CD14-positive monocyte (primary cell): Measurements from ENCODE around the gene NUMB. TPM values are rescaled to one million over a fixed set of nuclear protein-coding genes. Genes with fewer than 3 reads are reported as not detected.

ENCODE experiments used
- DNase-seq, 3 donors: peaks; one replicate each; pipeline ENCODE4 v3.0.0-alpha.2; 2011 to 2022
- H2AFZ ChIP-seq: 2 replicates; pipeline ENCODE4 v1.6.0; 2012; ENCODE audit warnings: mild to moderate bottlenecking, low read depth, low read length, inconsistent platforms; ENCODE audit not compliant: insufficient read depth, poor library complexity, severe bottlenecking
- H3K27ac ChIP-seq, 2 donors: 1 replicate in 1 of 2; 2 replicates in 1 of 2; pipeline ENCODE4 v1.5.1; 2012 to 2013; ENCODE audit warnings: low read length in 2 of 2, control low read depth in 1 of 2, inconsistent platforms in 1 of 2, low read depth in 1 of 2, mild to moderate bottlenecking in 1 of 2
- H3K27me3 ChIP-seq, 2 donors: one replicate each; pipeline versions ENCODE4 v1.6.0 to v1.6.1; 2011 to 2013; ENCODE audit warnings: low read length in 2 of 2; ENCODE audit not compliant: control insufficient read depth in 2 of 2, insufficient read depth in 2 of 2
- H3K36me3 ChIP-seq, 2 donors: replicated peaks in 1 of 2; 1 replicate in 1 of 2; 2 replicates in 1 of 2; pipeline versions ENCODE4 v1.5.1 to v1.6.1; 2012 to 2013; ENCODE audit warnings: low read length in 2 of 2, control low read depth in 1 of 2, inconsistent platforms in 1 of 2, mild to moderate bottlenecking in 1 of 2; ENCODE audit not compliant: insufficient read depth in 2 of 2, control insufficient read depth in 1 of 2
- H3K4me1 ChIP-seq, 2 donors: 1 replicate in 1 of 2; 2 replicates in 1 of 2; pipeline versions ENCODE4 v1.5.1 to v1.6.1; 2012 to 2013; ENCODE audit warnings: low read length in 2 of 2, control low read depth in 1 of 2, inconsistent platforms in 1 of 2, mild to moderate bottlenecking in 1 of 2, moderate library complexity in 1 of 2; ENCODE audit not compliant: insufficient read depth in 2 of 2, control insufficient read depth in 1 of 2
- H3K4me2 ChIP-seq: replicated peaks from 2 replicates; pipeline ENCODE3; 2012; ENCODE audit warnings: low read length, moderate library complexity, mild to moderate bottlenecking; ENCODE audit not compliant: poor library complexity, severe bottlenecking; ENCODE audit errors: extremely low read depth
- H3K4me3 ChIP-seq, 3 experiments: fragments of 200-600 bp in 1 of 3; sonication (generic) in 1 of 3; replicated peaks in 1 of 3; 1 replicate in 2 of 3; 2 replicates in 1 of 3; pipeline ENCODE4 v1.5.1; 2011 to 2013; ENCODE audit warnings: low read length in 3 of 3, mild to moderate bottlenecking in 3 of 3, control low read depth in 2 of 3, low read depth in 2 of 3, inconsistent platforms in 1 of 3, moderate library complexity in 1 of 3
- H3K79me2 ChIP-seq: 2 replicates; pipeline ENCODE4 v1.6.0; 2012; ENCODE audit warnings: mild to moderate bottlenecking, control low read depth, inconsistent platforms, low read length, moderate library complexity; ENCODE audit not compliant: insufficient read depth
- H3K9ac ChIP-seq: 2 replicates; pipeline ENCODE4 v1.6.0; 2017; ENCODE audit warnings: low read length, mild to moderate bottlenecking; ENCODE audit not compliant: insufficient read depth, poor library complexity, severe bottlenecking
- H3K9me3 ChIP-seq, 2 donors: replicated peaks in 1 of 2; 1 replicate in 1 of 2; 2 replicates in 1 of 2; pipeline versions ENCODE4 v1.5.1 to v1.6.1; 2012 to 2013; ENCODE audit warnings: low read length in 2 of 2, control low read depth in 1 of 2; ENCODE audit not compliant: control insufficient read depth in 1 of 2, insufficient read depth in 1 of 2
- H4K20me1 ChIP-seq: 2 replicates; pipeline ENCODE4 v1.6.0; 2012; ENCODE audit warnings: mild to moderate bottlenecking, low read length, control low read depth, moderate library complexity; ENCODE audit not compliant: insufficient read depth
- H3K27ac Mint-ChIP-seq, 7 donors: one replicate each; pipeline ENCODE4 v1.8.0; 2020; ENCODE audit warnings: mild to moderate bottlenecking in 7 of 7, mixed read lengths in 7 of 7, moderate library complexity in 6 of 7, inconsistent platforms in 2 of 7
- H3K27me3 Mint-ChIP-seq, 3 donors: one replicate each; pipeline ENCODE4 v1.8.0; 2021 to 2022; ENCODE audit warnings: low read depth in 3 of 3, mild to moderate bottlenecking in 3 of 3, mixed read lengths in 3 of 3, moderate library complexity in 3 of 3, inconsistent platforms in 1 of 3
- H3K36me3 Mint-ChIP-seq, 2 donors: one replicate each; pipeline ENCODE4 v1.8.0; 2020; ENCODE audit warnings: mixed read lengths in 2 of 2, inconsistent platforms in 1 of 2, mild to moderate bottlenecking in 1 of 2
- H3K4me1 Mint-ChIP-seq: one replicate; pipeline ENCODE4 v1.8.0; 2020; ENCODE audit warnings: mild to moderate bottlenecking, mixed read lengths
- H3K4me3 Mint-ChIP-seq, 2 donors: one replicate each; pipeline ENCODE4 v1.8.0; 2020; ENCODE audit warnings: mild to moderate bottlenecking in 2 of 2, mixed read lengths in 2 of 2, moderate library complexity in 1 of 2
- H3K9me3 Mint-ChIP-seq, 7 donors: one replicate each; pipeline ENCODE4 v1.8.0; 2020 to 2022; ENCODE audit warnings: mixed read lengths in 7 of 7, mild to moderate bottlenecking in 6 of 7, moderate library complexity in 6 of 7, inconsistent platforms in 2 of 7
- WGBS: methylation state at CpG from one replicate; pipeline ENCODE4 v1.1.5; 2013; ENCODE audit warnings: missing lambda C conversion rate; ENCODE audit not compliant: insufficient coverage; 5-methylcytosine and 5-hydroxymethylcytosine counted together
- intact Hi-C, 2 donors: fragments of 100-400 bp; cut with micrococcal nuclease; formaldehyde crosslinking; loops; one replicate each; pipeline versions ENCODE4 v1.15.0 to v1.15.1; 2023
- polyA plus RNA-seq, 3 donors: library from polyadenylated mRNA; depleted of rRNA in 1 of 3; unstranded in 2 of 3; stranded (reverse) in 1 of 3; fragments of 300-500 nt in 2 of 3; fragments of >200 nt in 1 of 3; fragmentation: Illumina TruSeq in 2 of 3; gene quantifications; 1 replicate in 2 of 3; 2 replicates in 1 of 3; pipeline ENCODE4 v1.2.3, GENCODE V29; 2012 to 2021
- TF ChIP-seq, protein P1 (sequence below): fragments of 200-600 bp; IDR thresholded peaks from one replicate; pipeline ENCODE4 v1.8.0; 2022; ENCODE audit warnings: antibody characterized with exemption, mild to moderate bottlenecking

Gene NUMB
- polyA plus RNA-seq, 3 donors = 83.4 to 223 (median 126) TPM

DNA sequence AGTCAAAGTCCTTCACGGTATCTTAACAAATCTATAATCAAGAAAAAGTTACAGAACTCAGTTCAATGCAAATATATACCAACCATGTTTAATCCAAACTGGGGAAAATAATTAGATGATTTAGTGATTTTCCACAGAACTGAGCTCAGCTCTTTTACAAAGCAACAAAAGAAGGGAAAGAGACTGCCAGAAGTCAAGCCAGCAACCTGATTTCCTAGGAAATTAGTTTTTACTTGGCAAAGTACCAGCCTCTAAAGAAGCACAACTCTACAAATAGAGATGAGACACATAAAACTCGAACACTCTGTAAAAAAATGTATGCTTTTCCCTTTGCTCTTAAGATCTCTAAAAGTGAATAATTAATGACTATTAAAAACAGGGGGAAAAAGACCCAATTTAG is 19.4 kb downstream of the NUMB start:
- H3K4me1 ChIP-seq = no peaks in the 10 kb centered on the region
- peaks cover 0 to 4% of the 10 kb centered on the region in 2 donors for H3K36me3 ChIP-seq
- no peak overlapping the region for H3K4me2 ChIP-seq
- H3K27me3 ChIP-seq = no peaks in the 10 kb centered on the region
- H3K4me1 Mint-ChIP-seq = peaks cover 12% of the 10 kb centered on the region
- H3K9me3 Mint-ChIP-seq = no peaks in the 10 kb centered on the region
- TF ChIP-seq, protein P1, sequence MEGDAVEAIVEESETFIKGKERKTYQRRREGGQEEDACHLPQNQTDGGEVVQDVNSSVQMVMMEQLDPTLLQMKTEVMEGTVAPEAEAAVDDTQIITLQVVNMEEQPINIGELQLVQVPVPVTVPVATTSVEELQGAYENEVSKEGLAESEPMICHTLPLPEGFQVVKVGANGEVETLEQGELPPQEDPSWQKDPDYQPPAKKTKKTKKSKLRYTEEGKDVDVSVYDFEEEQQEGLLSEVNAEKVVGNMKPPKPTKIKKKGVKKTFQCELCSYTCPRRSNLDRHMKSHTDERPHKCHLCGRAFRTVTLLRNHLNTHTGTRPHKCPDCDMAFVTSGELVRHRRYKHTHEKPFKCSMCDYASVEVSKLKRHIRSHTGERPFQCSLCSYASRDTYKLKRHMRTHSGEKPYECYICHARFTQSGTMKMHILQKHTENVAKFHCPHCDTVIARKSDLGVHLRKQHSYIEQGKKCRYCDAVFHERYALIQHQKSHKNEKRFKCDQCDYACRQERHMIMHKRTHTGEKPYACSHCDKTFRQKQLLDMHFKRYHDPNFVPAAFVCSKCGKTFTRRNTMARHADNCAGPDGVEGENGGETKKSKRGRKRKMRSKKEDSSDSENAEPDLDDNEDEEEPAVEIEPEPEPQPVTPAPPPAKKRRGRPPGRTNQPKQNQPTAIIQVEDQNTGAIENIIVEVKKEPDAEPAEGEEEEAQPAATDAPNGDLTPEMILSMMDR = no peak
- no peaks in the 10 kb centered on the region for H3K27me3 Mint-ChIP-seq
- peaks cover 100% of the 10 kb centered on the region for H4K20me1 ChIP-seq
- no peaks in the 10 kb centered on the region for H3K9me3 ChIP-seq
- no peak overlapping the region for H3K27ac Mint-ChIP-seq
- no peak overlapping the region for H3K4me3 ChIP-seq
- H2AFZ ChIP-seq = no peak overlapping the region
- H3K36me3 Mint-ChIP-seq = peaks cover 9 to 22% of the 10 kb centered on the region in 2 donors
- H3K4me3 Mint-ChIP-seq = no peak overlapping the region
- WGBS = no CpG with 5 or more reads among the region's 2 CpGs
- no peak overlapping the region for H3K9ac ChIP-seq
- H3K79me2 ChIP-seq = peaks cover 99% of the 10 kb centered on the region
- DNase-seq = no peak
- intact Hi-C loops = no loop called here
- no peak overlapping the region for H3K27ac ChIP-seq

DNA sequence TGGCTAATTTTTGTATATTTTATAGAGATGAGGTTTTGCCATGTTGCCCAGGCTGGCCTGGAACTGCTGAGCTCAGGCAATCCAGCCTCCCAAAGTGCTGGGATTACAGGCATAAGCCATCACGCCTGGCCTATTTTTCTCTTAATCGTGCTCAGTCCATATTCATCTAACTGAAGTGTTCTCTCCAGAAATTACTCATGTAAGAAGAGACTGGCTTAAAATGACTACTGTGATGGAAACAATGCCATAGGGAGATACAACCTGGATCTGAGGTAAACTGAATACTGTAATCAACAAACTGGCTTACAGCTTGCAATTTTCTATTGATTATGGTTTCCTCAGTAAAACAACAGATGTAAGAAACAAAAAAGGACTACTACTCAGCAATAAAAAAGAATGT is 21.1 kb downstream of the NUMB start:
- intact Hi-C loops = no loop called here
- Histone ChIP-seq H3K9me3 (no peaks in the 10 kb centered on the region), H3K79me2 (peaks cover 99% of the 10 kb centered on the region), H4K20me1 (peaks cover 100% of the 10 kb centered on the region), H3K9ac (no peak overlapping the region), H2AFZ (no peak overlapping the region), H3K4me2 (no peak overlapping the region), H3K27ac (no peak overlapping the region), H3K4me3 (no peak overlapping the region), H3K27me3 (no peaks in the 10 kb centered on the region), H3K4me1 (no peaks in the 10 kb centered on the region), H3K36me3 (peaks cover 0 to 4% of the 10 kb centered on the region in 2 donors)
- Mint-ChIP-seq H3K9me3 (no peaks in the 10 kb centered on the region), H3K36me3 (peaks cover 5 to 9% of the 10 kb centered on the region in 2 donors), H3K27ac (no peak overlapping the region), H3K4me3 (no peak overlapping the region), H3K4me1 (peaks cover 13% of the 10 kb centered on the region), H3K27me3 (no peaks in the 10 kb centered on the region)
- DNase-seq = no peak
- TF ChIP-seq, protein P1 = no peak
- WGBS = 100% methylated on average over 1 of the region's 2 CpGs
